ENCODE results near the gene SPON1. TPM values are rescaled to one million over a fixed set of nuclear protein-coding genes. Genes with fewer than 3 reads are reported as not detected.
"Not testable (repeated sequence)": the region's sequence is repeated elsewhere in the genome, so short reads cannot be mapped to it uniquely, and the experiment has no call there.

Gene SPON1
- polyA plus RNA-seq, 3 donors, result 8.1 to 101 (median 28.3) TPM

DNA sequence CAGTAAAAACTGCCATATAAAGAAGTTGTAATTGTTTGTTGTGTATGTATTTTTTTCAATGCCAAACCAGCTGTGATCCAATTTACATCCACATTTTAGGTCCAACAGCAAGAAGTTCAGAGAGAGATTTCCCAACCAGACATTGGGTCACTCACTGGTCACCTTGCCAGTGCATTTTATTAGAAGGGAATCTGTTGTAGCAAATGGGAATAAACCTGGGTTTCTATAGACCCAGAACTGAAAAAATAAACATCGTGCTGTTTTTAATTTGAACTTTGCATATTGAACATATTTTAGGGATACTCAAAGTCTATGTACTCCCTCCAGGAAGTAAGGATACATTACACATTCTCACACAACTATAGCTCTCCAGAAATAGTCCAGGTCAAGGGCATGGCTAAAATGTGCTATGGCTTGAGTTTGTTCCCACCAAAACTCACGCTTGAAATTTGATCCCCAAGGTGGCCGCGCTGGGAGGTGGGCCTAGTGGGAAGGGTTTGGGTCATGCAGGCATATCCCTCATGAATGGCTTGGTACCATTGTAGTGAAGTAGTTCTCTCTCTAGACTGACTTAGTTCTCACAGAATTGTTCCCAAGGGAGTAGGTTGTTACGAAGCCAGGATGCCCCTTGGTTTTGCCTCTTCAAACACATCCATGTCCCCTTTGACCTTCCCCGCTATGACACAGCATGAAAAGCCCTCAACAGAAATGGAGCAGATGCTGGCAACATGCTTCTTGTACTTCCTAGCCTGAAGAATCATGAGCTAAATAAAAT is 305.5 kb downstream of the SPON1 start:
- 89 to 91% (median 89%) methylated on average over 6 of the region's 6 CpGs for WGBS, 3 donors

DNA sequence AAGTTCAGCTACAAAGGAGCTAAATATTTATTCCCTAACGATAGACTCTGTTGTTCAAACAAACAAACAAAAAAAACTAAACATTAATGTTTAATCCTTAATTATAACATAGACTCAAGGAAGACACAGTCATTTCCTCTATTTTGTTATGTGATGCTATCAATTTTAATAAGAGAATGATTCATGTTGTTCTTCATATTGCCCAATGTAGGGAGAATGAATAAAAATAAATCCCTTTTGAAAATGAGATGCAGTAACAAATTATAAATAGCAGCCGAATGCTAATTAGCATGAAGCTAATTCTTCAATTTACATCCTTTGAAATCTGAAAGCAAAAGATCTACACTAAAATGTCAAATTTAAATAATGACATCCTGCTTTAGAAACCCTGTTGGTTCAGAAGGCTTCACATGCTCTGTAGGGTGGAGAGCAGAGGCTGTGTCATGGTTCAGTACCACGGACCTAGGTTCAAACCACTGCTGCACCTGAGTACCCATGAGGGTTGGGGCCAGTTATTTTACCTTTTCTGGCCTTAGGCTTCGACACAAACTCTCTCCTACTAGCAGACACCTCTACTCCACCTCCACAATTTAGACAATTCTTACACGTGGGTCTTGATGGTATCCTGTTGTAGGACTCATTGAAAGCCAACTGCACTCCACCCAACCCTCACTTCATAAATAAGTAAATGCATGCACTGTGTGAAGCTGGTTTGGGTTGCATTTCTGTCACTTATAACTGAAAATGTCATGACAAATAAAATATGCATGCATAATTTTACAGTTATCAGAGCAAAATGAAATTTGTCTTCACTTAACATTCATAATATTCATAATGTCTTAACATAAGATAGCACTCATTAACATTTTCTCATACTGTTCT is 307.4 kb downstream of the SPON1 start:
- H3K27ac ChIP-seq (ENCODE audit: low read depth, low read length), result no peak overlapping the region
- 71 to 92% (median 78%) methylated on average over 5 of the region's 5 CpGs for WGBS, 3 donors

More for the DNA sequence above, 305.5 kb downstream of the SPON1 start:
- H3K27ac ChIP-seq (ENCODE audit: low read depth, low read length), result no peak overlapping the region

DNA sequence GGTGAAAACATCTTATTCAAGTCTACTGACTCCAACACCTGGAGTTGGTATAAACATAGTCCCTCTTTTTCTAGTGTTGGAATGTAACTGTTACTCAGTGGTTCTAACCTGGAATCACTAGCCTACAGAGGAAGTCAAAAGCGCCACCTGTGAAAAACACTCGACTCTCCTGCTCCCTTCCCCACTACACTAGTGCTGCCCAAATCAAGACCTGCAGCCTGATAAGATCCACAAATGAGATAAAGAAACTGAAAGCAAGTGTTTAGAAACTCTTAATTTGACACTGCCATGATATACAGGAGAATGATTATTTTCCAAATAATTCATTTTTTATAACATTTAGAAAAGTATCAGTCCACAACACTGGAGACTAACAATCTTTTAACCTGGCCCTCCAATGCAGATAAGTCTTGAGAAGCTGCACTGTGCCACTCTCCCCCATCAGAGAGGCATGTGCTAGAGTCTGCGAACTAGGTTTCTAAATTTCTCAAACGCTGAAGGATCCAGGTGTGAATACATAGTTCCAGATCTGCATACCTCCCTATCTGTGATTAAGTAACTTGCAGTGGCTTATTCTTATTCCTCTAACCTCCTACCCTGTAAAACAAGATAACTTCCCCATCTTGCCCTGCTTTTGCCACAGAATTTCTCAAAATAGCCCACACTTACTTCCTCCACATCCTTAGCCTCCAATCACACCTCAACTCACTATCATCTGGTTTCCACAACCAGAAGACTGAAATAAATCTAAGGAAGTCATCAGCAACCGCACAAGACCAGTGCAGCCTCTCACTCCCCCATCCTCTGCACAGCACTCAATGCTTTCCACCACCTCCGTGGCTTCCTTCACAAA is 308.4 kb downstream of the SPON1 start:
- no peak overlapping the region for H3K27ac ChIP-seq (ENCODE audit: low read depth, low read length)
- 35 to 67% (median 46%) methylated on average over 6 of the region's 6 CpGs for WGBS, 3 donors

DNA sequence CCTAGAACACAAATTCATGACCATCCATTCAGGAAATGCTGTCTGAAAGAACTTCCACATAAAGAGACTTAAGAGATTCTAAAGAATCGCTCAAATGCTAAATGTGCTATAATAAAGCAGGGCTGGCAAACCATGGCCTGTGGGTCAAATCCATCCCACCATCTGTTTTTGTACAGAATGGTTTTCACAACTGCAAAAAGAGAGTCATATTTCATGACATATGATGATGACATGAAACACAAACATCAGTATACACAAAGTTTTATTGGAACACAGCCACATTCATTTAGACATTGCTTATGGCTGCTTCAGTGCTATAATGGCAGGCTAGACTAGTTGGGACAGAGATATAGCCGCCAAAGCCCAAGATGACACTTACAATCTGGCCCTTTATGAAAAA is 311.4 kb downstream of the SPON1 start:
- 83 to 94% (median 92%) methylated on average over 2 of the region's 2 CpGs for WGBS, 3 donors

DNA sequence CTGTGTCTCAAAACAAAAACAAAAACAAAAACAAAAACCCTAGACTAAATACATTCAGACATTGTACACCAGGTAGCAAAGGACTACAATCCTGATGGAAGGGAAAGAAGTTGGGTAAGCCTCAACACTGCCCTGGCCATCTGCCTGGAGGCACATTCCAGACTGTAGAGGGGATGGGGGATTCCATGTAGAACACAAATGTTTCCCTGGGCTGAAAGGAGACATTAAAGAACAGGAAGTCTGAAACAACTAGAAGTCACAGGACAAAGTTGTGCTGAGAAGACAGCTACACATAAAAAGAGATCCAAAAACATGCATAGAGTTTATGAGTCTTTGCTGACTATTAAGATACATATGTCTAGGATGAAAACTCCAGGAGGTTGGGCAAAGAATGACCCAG is 312.6 kb downstream of the SPON1 start:
- no peak overlapping the region for H3K27ac ChIP-seq (ENCODE audit: low read depth, low read length)

More for the DNA sequence above, 311.4 kb downstream of the SPON1 start:
- no peak overlapping the region for H3K27ac ChIP-seq (ENCODE audit: low read depth, low read length)

DNA sequence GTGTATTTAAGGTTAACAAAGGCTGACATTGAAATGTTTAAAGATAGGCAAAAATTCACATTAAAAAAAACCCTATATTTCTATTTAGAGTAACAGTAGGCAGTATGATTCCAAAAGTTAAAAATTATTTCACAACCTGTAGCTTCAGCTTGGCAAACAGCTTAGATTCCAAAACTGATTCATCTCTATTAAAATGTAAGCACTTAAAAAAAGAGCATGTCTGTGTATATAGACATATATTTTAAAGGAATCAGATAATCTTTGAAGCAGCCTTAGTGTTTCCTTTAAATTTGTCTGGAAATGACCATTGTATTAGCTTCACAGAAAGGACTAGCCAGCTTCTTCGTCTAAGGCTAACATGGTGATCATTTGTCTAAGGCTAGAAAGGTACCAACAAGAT is 316.3 kb downstream of the SPON1 start:
- WGBS, 3 donors, result 95% methylated on average over 1 of the region's 1 CpG; no CpG with 5 or more reads in 2 of the 3 donors
- not testable (repeated sequence) for H3K27ac ChIP-seq (ENCODE audit: low read depth, low read length)

DNA sequence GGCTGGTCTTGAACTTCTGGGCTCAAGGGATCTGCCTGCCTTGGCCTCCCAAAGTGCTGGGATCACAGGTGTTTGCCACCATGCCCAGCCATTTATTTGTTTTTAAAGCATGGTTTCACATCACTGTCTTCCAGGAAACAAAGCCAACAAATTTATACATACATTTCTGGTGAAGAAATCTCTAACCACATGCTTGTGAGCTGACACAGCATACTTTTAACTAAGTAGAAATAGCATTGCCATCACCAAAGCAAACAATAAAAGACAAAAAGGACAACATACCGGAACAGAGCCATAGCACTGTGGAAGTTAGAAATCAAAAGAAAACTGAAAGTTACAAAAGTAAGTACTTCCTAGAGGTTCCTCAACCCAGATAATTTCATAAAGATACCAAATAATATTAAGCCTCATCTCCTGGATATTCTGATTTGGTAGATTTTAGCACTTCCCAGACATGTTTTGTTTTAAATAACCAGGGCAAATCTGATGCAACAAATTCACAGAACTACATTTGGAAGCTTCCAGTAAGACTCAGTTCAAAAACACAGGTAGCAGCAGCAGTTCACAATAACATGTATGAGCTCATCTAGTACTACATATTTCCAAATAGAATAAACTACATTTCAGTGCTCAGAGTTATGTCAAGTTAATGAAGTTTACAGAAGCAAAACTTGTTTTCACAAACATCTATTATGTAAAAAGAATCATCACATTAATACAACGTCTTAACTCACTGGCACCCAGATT is 325.8 kb downstream of the SPON1 start:
- no peak overlapping the region for H3K27ac ChIP-seq (ENCODE audit: low read depth, low read length)
- WGBS, 3 donors, result 60 to 92% (median 85%) methylated on average over 2 of the region's 2 CpGs

DNA sequence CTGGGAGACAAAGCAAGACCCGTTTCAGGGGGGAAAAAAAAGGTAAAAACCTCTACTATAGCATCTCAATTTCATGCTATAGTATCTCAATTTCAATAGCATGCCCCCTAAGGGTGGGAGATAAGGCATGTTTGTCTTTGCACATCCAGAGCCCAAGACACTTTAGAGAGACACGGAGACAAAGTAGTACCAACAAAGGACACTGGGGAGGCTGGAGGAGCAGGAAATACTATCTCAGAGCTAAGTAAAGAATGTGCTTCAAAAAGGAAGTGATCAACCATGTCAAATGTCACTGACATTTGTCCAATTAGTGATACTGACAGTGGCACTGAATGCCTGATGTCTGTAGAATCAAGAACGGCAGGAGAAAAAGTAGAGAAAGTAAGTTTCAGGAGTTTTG is 327.9 kb downstream of the SPON1 start:
- H3K27ac ChIP-seq (ENCODE audit: low read depth, low read length), result no peak overlapping the region
- WGBS, 3 donors, result 86 to 92% (median 87%) methylated on average over 3 of the region's 3 CpGs

DNA sequence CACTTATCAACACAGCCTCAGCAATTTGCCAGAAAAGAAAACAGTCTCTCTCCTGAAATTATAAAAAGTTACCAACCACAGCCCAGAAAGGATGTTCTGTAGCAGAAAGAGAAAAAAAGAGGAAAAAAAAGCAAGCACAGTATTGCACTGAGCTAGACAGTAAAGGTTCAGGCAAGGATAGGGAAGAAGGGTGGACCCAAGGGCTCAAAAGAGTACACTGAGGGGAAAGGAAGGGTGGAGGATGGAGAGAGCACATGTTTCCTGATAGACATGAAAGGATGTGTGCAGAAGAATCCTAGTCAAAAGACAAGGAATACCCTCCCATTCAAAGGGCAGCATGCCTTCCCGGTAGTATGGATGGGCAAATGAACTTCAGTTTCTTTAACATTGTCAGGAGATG is 337.4 kb downstream of the SPON1 start:
- H3K27ac ChIP-seq (ENCODE audit: low read depth, low read length), result no peak overlapping the region
- WGBS, 3 donors, result 64 to 76% (median 74%) methylated on average over 1 of the region's 1 CpG

DNA sequence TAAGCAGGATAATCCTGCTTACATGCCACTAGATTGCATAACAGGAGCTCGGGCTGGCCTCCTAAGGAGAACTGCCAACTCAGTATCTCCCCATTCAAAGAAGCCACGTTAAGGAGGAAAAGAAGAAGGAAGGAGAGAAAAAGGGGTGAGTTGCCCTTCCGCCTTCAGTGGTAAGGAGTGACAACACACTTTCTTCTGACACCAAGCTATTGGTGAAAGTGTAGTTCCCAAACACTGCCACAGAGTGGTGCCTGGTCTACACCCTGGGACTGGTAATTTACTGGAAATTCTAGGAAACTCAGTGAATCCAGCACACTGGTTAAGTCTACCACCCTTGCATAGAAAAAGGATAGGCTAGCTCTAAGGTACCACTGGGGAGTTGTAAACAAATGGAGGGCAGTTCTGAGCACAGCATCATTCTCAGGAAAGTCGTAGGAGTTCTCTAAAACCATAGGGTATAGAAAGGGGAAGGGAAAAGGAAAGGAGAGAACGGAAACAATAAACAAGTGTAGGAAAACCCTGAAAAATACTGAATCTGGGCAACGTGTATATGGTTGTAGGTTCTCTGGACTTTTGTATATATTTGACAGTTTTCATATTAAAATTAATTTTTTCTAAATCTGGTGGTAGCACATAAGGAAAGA is 338.3 kb downstream of the SPON1 start:
- 24 to 37% (median 28%) methylated on average over 6 of the region's 6 CpGs for WGBS, 3 donors
- H3K27ac ChIP-seq (ENCODE audit: low read depth, low read length), result no peak overlapping the region

DNA sequence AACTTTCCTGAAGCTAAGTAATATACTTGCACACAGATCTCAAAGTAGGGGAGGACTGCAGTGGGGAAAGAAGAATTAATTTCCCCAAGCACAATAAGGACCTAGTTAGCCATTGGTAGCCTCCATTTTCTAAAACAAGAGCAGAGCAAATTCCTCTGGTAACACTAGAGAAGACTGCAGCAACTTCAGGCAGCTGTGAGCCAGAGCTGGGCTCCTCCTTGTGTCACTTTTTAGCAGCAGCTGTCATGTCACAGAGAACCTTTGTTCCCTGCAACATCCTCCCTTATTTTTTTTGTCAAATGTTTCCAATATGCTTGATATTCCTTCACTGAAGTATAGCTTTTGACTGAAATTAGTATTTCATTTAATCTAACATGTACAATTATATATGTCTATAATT is 342.1 kb downstream of the SPON1 start:
- no peak overlapping the region for H3K27ac ChIP-seq (ENCODE audit: low read depth, low read length)

DNA sequence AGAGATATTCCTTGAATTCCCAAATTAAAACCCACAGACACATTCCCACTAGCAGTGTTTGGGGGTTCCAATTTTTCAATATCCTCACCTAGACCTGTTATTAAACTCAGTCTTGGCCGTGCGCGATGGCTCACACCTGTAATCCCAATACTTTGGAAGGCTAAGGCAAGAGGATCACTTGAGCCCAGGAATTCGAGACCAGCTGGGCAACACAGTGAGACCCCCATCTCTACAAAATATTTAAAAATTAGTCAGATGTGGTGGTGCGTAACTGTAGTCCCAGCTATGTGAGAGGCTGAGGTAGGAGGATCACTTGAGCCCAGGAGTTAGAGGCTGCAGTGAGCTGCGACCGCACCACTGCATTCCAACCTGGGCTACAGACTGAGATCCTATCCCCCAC is 343.1 kb downstream of the SPON1 start:
- WGBS, 3 donors, result 97 to 98% (median 98%) methylated on average over 7 of the region's 7 CpGs
- H3K27ac ChIP-seq (ENCODE audit: low read depth, low read length), result no peak overlapping the region

DNA sequence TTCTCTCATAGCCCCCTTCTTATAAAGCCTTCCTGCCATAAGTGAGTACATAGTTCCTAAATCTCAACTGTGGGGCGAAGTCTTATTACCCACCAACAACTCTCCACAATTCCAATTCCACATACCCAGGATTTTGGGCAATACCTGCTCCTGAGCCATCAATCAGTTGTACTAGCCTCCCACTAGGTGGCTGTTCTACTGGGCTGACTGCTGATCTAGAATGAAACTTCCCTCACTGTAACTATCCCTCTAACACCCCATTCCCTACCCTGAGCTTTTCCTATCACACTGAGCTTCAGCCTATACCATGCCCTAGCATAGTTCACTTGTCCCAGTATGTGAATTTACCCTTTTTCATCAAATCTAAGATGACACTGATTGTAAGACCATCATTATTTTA is 344.0 kb downstream of the SPON1 start:
- 96 to 100% (median 96%) methylated on average over 1 of the region's 1 CpG for WGBS, 3 donors
- H3K27ac ChIP-seq (ENCODE audit: low read depth, low read length), result no peak overlapping the region

DNA sequence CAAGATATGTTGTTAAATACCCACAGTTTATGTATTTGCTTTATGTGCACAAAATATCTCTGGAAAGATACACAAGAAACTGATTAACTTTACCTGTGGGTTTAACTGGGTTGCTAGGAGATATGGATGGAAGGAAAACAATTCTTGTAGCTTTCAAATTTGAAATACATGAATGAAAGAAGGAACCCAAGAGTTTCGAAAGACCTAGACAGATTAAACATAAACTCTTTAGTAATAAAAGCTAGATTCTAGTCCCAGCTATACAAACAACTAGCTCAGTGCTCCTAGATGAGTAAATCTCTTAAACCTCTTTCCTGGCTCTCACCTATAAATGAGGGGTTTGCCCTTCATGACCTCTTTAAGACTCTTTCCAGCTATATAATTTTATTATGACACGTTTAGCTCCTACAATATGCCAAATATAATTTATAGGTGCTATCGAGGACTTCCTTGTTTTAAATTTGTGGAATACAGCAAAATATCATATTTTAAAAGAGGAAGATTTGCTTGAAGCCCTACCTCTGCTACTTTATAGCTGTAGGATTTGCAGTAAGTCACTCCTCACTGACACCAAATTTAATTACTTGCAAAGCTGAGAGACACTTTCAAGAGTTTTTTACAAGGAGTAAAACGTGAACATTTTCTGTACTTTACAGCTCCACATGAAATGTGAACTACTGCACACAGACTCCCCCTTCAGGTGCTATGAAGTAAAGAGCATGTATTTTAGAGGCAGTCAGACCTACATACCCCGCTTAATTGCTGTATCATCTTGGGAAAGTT is 345.8 kb downstream of the SPON1 start:
- no peak overlapping the region for H3K27ac ChIP-seq (ENCODE audit: low read depth, low read length)
- WGBS, 3 donors, result 24 to 33% (median 32%) methylated on average over 5 of the region's 5 CpGs

DNA sequence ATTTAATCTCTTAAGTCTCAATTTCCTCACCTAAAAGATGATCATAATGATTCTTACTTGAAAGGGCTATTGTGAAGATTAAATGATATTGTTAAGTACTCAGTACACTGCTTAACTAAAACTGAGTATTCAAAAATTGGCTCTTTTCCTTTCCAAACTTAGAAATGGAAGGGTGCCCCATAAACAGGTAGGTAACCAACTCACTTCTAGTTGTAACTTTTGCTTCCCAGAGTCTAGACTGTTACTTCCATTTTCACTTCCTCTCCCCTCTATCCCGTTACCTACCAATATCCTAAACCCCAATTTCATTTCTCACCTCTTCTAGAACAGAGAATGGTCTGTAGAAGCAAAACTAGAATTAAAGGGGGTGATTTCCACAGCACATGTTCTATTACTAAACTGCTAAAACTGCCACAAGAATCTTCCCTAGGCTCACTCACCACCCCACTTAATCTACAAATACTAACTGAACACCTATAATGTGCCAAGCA is 346.4 kb downstream of the SPON1 start:
- WGBS, 3 donors, result 73 to 93% (median 78%) methylated on average over 1 of the region's 1 CpG
- H3K27ac ChIP-seq (ENCODE audit: low read depth, low read length), result no peak overlapping the region

DNA sequence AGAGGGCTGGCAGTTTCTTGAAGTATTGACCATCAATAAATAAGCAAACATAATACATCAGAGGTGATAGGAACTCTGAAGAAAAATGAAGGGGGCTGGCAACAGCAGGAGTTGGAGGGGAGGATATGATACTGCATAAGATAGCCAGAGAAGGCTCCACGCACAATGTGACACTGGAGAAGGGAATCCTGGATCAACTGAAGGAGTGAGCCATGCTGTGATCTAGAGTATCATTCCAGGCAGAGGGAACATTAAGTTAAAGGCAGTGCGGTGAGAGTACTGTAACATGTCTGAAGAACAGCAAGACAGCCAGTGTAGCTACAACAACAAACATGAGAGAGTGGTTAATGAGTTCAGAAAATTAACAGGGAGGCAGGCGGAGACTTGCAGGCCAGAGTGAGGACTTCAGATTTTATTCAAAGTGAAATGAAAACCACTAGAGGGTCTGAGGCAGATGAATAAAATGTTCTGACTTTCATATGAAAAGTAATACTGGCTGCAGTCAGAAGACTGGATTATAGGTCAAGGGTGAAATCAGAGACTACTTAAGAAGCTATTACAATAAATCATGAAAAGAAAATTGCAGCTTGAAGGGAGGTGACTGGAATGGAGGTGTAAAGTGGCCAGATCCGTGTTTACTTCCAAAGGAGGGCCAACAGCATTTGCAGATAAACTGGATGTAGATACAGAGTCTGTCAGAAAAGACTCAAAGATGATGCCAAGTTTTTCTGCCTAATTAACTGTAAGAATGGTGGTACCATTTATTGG is 347.1 kb downstream of the SPON1 start:
- WGBS, 3 donors, result 80 to 87% (median 85%) methylated on average over 4 of the region's 4 CpGs
- H3K27ac ChIP-seq (ENCODE audit: low read depth, low read length), result no peak overlapping the region
